ENCODE results near the gene ZAP70. TPM values are rescaled to one million over a fixed set of nuclear protein-coding genes. Genes with fewer than 3 reads are reported as not detected.

ZAP70 gene
- total and polyA plus RNA-seq, 2 donors from 2014 or later = 0.37 to 15.0 TPM

GRCh38 chr2:97740590-97741182, 27.3 kb downstream of the ZAP70 start:
- no peak overlapping the region for H3K4me3 ChIP-seq (ENCODE audit: low read length in 3 of 3)

DNA sequence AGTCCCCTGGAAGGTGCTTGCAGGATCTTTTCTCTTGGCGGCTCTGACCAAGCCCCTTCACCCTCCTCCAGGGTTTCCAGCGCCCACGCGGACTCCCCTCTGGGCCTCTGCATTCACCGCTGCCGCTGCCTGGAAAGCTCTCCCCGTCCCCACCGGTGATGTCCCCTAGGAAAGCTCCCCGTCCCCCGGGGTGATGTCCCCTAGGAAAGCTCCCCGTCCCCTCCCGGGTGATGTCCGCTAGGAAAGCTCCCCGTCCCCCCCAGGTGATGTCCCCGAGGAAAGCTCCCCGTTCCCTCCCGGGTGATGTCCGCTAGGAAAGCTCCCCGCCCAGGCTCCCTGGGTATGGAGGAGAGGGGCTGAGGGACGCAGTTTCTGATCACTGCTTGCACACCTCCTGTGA, 27.9 kb downstream of the ZAP70 start:
- FAIRE-seq = no peak
- intact Hi-C loops (cut with DNase I) = no loop called here
- no peaks in the 10 kb centered on the region for H3K36me3 ChIP-seq (ENCODE audit: control insufficient read depth in 2 of 3, insufficient read depth in 3 of 3, low read length in 3 of 3)
- no peaks in the 10 kb centered on the region for H3K9me3 ChIP-seq (ENCODE audit: control insufficient read depth in 2 of 3, insufficient read depth in 1 of 3, low read length in 3 of 3)
- no peak overlapping the region for H3K4me3 ChIP-seq (ENCODE audit: low read length in 3 of 3)
- no peak overlapping the region for H3K27ac ChIP-seq (ENCODE audit: low read depth in 2 of 2, low read length in 2 of 2)
- DNase-seq = peak in 2 of 5 donors; percentile 59 to 76
- no peaks in the 10 kb centered on the region for H3K4me1 ChIP-seq (ENCODE audit: control insufficient read depth in 2 of 3, insufficient read depth in 2 of 3, low read depth in 1 of 3, low read length in 3 of 3)
- no peak overlapping the region for H3K9ac ChIP-seq (ENCODE audit: low read length in 3 of 3)
- TF ChIP-seq, protein P1, sequence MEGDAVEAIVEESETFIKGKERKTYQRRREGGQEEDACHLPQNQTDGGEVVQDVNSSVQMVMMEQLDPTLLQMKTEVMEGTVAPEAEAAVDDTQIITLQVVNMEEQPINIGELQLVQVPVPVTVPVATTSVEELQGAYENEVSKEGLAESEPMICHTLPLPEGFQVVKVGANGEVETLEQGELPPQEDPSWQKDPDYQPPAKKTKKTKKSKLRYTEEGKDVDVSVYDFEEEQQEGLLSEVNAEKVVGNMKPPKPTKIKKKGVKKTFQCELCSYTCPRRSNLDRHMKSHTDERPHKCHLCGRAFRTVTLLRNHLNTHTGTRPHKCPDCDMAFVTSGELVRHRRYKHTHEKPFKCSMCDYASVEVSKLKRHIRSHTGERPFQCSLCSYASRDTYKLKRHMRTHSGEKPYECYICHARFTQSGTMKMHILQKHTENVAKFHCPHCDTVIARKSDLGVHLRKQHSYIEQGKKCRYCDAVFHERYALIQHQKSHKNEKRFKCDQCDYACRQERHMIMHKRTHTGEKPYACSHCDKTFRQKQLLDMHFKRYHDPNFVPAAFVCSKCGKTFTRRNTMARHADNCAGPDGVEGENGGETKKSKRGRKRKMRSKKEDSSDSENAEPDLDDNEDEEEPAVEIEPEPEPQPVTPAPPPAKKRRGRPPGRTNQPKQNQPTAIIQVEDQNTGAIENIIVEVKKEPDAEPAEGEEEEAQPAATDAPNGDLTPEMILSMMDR (IDR thresholded peaks at IDR 0.05; ENCODE audit: borderline replicate concordance, extremely low read depth, insufficient read depth) = no peak
- no peaks in the 10 kb centered on the region for H3K27me3 ChIP-seq (ENCODE audit: control insufficient read depth, insufficient read depth, low read length)

More at GRCh38 chr2:97740590-97741182, 27.3 kb downstream of the ZAP70 start:
- no peaks in the 10 kb centered on the region for H3K36me3 ChIP-seq (ENCODE audit: control insufficient read depth in 2 of 3, insufficient read depth in 3 of 3, low read length in 3 of 3)
- no peak overlapping the region for H3K27ac ChIP-seq (ENCODE audit: low read depth in 2 of 2, low read length in 2 of 2)
- no peaks in the 10 kb centered on the region for H3K27me3 ChIP-seq (ENCODE audit: control insufficient read depth, insufficient read depth, low read length)
- no peak for FAIRE-seq
- TF ChIP-seq, protein P1 (IDR thresholded peaks at IDR 0.05; ENCODE audit: borderline replicate concordance, extremely low read depth, insufficient read depth) = peak; percentile 57
- no peaks in the 10 kb centered on the region for H3K4me1 ChIP-seq (ENCODE audit: control insufficient read depth in 2 of 3, insufficient read depth in 2 of 3, low read depth in 1 of 3, low read length in 3 of 3)
- no peak overlapping the region for H3K9ac ChIP-seq (ENCODE audit: low read length in 3 of 3)
- peak; percentile 61 to 74 (median 66) for DNase-seq
- no peaks in the 10 kb centered on the region for H3K9me3 ChIP-seq (ENCODE audit: control insufficient read depth in 2 of 3, insufficient read depth in 1 of 3, low read length in 3 of 3)
- intact Hi-C loops (cut with DNase I) = no loop called here

DNA sequence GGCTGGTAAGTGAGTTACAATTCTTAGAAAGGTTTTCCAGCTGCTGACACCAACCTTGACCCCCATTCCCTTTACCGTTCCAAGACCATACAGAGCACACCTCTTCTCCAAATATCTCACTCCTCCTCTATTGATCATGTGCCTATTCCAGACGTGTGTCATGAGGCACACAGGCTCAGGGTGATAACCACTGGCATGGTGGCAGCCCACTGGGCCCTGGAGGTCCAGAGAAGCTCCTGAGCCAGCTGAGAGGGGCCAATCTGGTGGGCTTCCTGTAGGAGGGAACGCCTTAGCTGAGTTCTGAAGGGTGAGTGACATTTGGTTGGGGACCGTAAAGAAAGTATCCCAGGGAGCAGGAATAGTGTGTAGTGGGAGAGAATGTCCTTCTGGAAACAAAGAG, 28.3 kb downstream of the ZAP70 start:
- Histone ChIP-seq H3K27me3 (ENCODE audit: control insufficient read depth, insufficient read depth, low read length) (no peaks in the 10 kb centered on the region), H3K4me1 (ENCODE audit: control insufficient read depth in 2 of 3, insufficient read depth in 2 of 3, low read depth in 1 of 3, low read length in 3 of 3) (peaks cover 0 to 3% (median 0%) of the 10 kb centered on the region in 3 donors), H3K9ac (ENCODE audit: low read length in 3 of 3) (no peak overlapping the region), H3K36me3 (ENCODE audit: control insufficient read depth in 2 of 3, insufficient read depth in 3 of 3, low read length in 3 of 3) (no peaks in the 10 kb centered on the region), H3K27ac (ENCODE audit: low read depth in 2 of 2, low read length in 2 of 2) (no peak overlapping the region), H3K9me3 (ENCODE audit: control insufficient read depth in 2 of 3, insufficient read depth in 1 of 3, low read length in 3 of 3) (no peaks in the 10 kb centered on the region), H3K4me3 (ENCODE audit: low read length in 3 of 3) (no peak overlapping the region)
- no peak for DNase-seq
- FAIRE-seq = no peak
- TF ChIP-seq, protein P1 (IDR thresholded peaks at IDR 0.05; ENCODE audit: borderline replicate concordance, extremely low read depth, insufficient read depth) = no peak
- intact Hi-C loops (cut with DNase I) = no loop called here
